Posterior vena cava (tissue), 2 donors: ENCODE results near the gene OR1C1. TPM values are rescaled to one million over a fixed set of nuclear protein-coding genes. Genes with fewer than 3 reads are reported as not detected.
"Not testable (repeated sequence)": the region's sequence is repeated elsewhere in the genome, so short reads cannot be mapped to it uniquely, and the experiment has no call there.

Experiments used
- DNase-seq: peaks from one replicate; pipeline ENCODE4 v3.0.0-alpha.2; 2020; ENCODE audit warnings: low spot score
- intact Hi-C, 2 donors: fragments of 100-400 bp; cut with DNase I; formaldehyde crosslinking; loops; one replicate each; pipeline versions ENCODE4 v1.14.1 to v1.14.2; 2022 to 2023
- long read RNA-seq, 2 donors: library from polyadenylated mRNA; unstranded; transcript quantifications; one replicate each; pipeline ENCODE4 v2.0.0, GENCODE V29; 2020 to 2021
- total RNA-seq, 2 donors: library from RNA; stranded (reverse); fragmentation: NEBNext Ultra II Directional; extraction: Animal tissue kit (Norgen Biotek cat#: 25700); gene quantifications; one replicate each; pipeline ENCODE4 v1.2.1, GENCODE V29; 2021
- donor health status: DM: yes; HTN: yes; CAD: no.
- donor health status: DM: yes; HTN: yes; CAD: no.

OR1C1 gene
- not detected for total RNA-seq
- long read RNA-seq, donor 1: 0 reads
- long read RNA-seq, donor 2: 0 reads

- intact Hi-C loops: no loop called here
- DNase-seq: no peak
These were observed at the start of gene OR1C1 for GRCh38 chr1:247760456-247760855. OR1C1 (minus strand) TSS chr1:247760556; CDS start chr1:247758406, 2,150 bp downstream.

GRCh38 chr1:247797518-247797917 lies 37.2 kb upstream of the OR1C1 start:
- no peak for DNase-seq
- intact Hi-C loops: no loop called here

- DNase-seq: no peak
- intact Hi-C loops: no loop called here
These were observed 9.2 kb upstream of the OR1C1 start for GRCh38 chr1:247769603-247770002.

- intact Hi-C loops, DNase-seq: not testable (repeated sequence)
These were observed 6.0 kb downstream of the OR1C1 start for GRCh38 chr1:247754311-247754710.

GRCh38 chr1:247749870-247750269 lies 10.5 kb downstream of the OR1C1 start:
- no peak for DNase-seq
- intact Hi-C loops: no loop called here

GRCh38 chr1:247748041-247748440 lies 12.3 kb downstream of the OR1C1 start, which contains the start of gene OR14A2:
OR14A2 (minus strand) TSS chr1:247748141.
- no peak for DNase-seq
- intact Hi-C loops: no loop called here

GRCh38 chr1:247747616-247748015 lies 12.7 kb downstream of the OR1C1 start:
- intact Hi-C loops: no loop called here
- no peak for DNase-seq

- intact Hi-C loops: no loop called here
- no peak for DNase-seq
These were observed 13.9 kb downstream of the OR1C1 start for GRCh38 chr1:247746391-247746935.

GRCh38 chr1:247742215-247742760 lies 18.1 kb downstream of the OR1C1 start:
- DNase-seq, intact Hi-C loops: not testable (repeated sequence)

GRCh38 chr1:247741756-247742155 lies 18.6 kb downstream of the OR1C1 start:
- intact Hi-C loops: no loop called here

GRCh38 chr1:247740721-247741120 lies 19.6 kb downstream of the OR1C1 start:
- no peak for DNase-seq
- intact Hi-C loops: no loop called here

More at GRCh38 chr1:247741756-247742155, 18.6 kb downstream of the OR1C1 start:
- DNase-seq: no peak

GRCh38 chr1:247738315-247738714 lies 22.0 kb downstream of the OR1C1 start, which contains the start of gene OR14K1:
OR14K1 (plus strand) TSS chr1:247738615; CDS start chr1:247738615, 0 bp downstream.
- intact Hi-C loops: no loop called here
- DNase-seq: no peak

- DNase-seq: no peak
- intact Hi-C loops: no loop called here
These were observed 39.1 kb downstream of the OR1C1 start for GRCh38 chr1:247721222-247721621.

- no peak for DNase-seq
- intact Hi-C loops: no loop called here
These were observed 43.8 kb downstream of the OR1C1 start, which contains the start of gene OR6F1 for GRCh38 chr1:247716546-247716945. OR6F1 (minus strand) TSS chr1:247716646; CDS start chr1:247712755, 3,891 bp downstream.

- intact Hi-C loops: no loop called here
- no peak for DNase-seq
These were observed 46.6 kb downstream of the OR1C1 start for GRCh38 chr1:247713753-247714152.

GRCh38 chr1:247710681-247711080 lies 49.7 kb downstream of the OR1C1 start:
- DNase-seq, intact Hi-C loops: not testable (repeated sequence)

Other genes starting within 250 kb of the OR1C1 start
- not detected for gene OR2C3, start 224.1 kb downstream of the OR1C1 start, total RNA-seq
- under 1 TPM; 0.29 to 0.60 TPM for gene GCSAML, start 211.4 kb downstream of the OR1C1 start, total RNA-seq
- not detected for gene OR2G2, start 172.2 kb downstream of the OR1C1 start, total RNA-seq
- not detected for gene OR2G3, start 155.0 kb downstream of the OR1C1 start, total RNA-seq
- not detected for gene OR13G1, start 80.8 kb downstream of the OR1C1 start, total RNA-seq
- not detected for gene OR6F1, start 43.9 kb downstream of the OR1C1 start, total RNA-seq
- gene OR14K1, start 21.9 kb downstream of the OR1C1 start, total RNA-seq: not detected
- gene OR14A2, start 12.4 kb downstream of the OR1C1 start, total RNA-seq: not detected
- gene OR14A16, start 63.6 kb upstream of the OR1C1 start, total RNA-seq: not detected
- not detected for gene OR11L1, start 81.3 kb upstream of the OR1C1 start, total RNA-seq
- 1 to 10 TPM; 1.4 to 4.1 TPM for gene TRIM58, start 96.6 kb upstream of the OR1C1 start, total RNA-seq
- 1 to 10 TPM in 1 of 2 donors, under 1 TPM in 1; 0.33 to 1.9 TPM for gene OR2W3, start 135.0 kb upstream of the OR1C1 start, total RNA-seq
- not detected for gene OR2T8, start 159.7 kb upstream of the OR1C1 start, total RNA-seq
- not detected for gene OR2AJ1, start 164.3 kb upstream of the OR1C1 start, total RNA-seq
- gene OR2L8, start 188.3 kb upstream of the OR1C1 start, total RNA-seq: not detected
- not detected for gene OR2AK2, start 204.7 kb upstream of the OR1C1 start, total RNA-seq